ENCODE results near the gene KIAA0930.
"Not testable (repeated sequence)": the region's sequence is repeated elsewhere in the genome, so short reads cannot be mapped to it uniquely, and the experiment has no call there.

The KIAA0930 gene

GRCh38 chr22:45240810-45241631 lies at the start of gene KIAA0930:
KIAA0930 (minus strand) TSS chr22:45240894; CDS start chr22:45240703, 191 bp downstream.
- DNase-seq: peak; percentile 30 to 75

GRCh38 chr22:45286854-45287551 lies 46.3 kb upstream of the KIAA0930 start:
- no peak for DNase-seq

GRCh38 chr22:45285263-45286058 lies 44.8 kb upstream of the KIAA0930 start:
- no peak for DNase-seq

GRCh38 chr22:45284705-45285262 lies 44.1 kb upstream of the KIAA0930 start, which contains the start of gene UPK3A:
UPK3A (plus strand) TSS chr22:45284949; CDS start chr22:45285014, 65 bp downstream.
- DNase-seq: no peak

GRCh38 chr22:45281010-45281409 lies 40.3 kb upstream of the KIAA0930 start:
- no peak for DNase-seq

GRCh38 chr22:45280587-45280980 lies 39.9 kb upstream of the KIAA0930 start:
- DNase-seq: no peak

- DNase-seq: no peak
These were observed 37.4 kb upstream of the KIAA0930 start for GRCh38 chr22:45278125-45278524.

GRCh38 chr22:45277720-45278119 lies 37.0 kb upstream of the KIAA0930 start:
- not testable (repeated sequence) for DNase-seq

- no peak for DNase-seq
These were observed 35.9 kb upstream of the KIAA0930 start for GRCh38 chr22:45276507-45277105.

- no peak for DNase-seq
These were observed 32.9 kb upstream of the KIAA0930 start for GRCh38 chr22:45273452-45274075.

GRCh38 chr22:45272498-45272897 lies 31.8 kb upstream of the KIAA0930 start:
- DNase-seq: no peak

GRCh38 chr22:45271667-45272201 lies 31.0 kb upstream of the KIAA0930 start:
- DNase-seq: no peak

- DNase-seq: no peak
These were observed 29.7 kb upstream of the KIAA0930 start for GRCh38 chr22:45270095-45271020.

GRCh38 chr22:45268958-45269844 lies 28.5 kb upstream of the KIAA0930 start:
- peak; percentile 34 to 66 for DNase-seq

GRCh38 chr22:45268167-45268957 lies 27.7 kb upstream of the KIAA0930 start:
- peak in 1 of 2 donors; percentile 59 for DNase-seq

GRCh38 chr22:45265535-45265934 lies 24.8 kb upstream of the KIAA0930 start:
- DNase-seq: no peak

GRCh38 chr22:45263463-45264269 lies 23.0 kb upstream of the KIAA0930 start:
- peak; percentile 55 to 83 for DNase-seq

Data from bone marrow (tissue), 2 donors.